NCI-H526 (cell line): ENCODE data around the gene KCNG2.

Experiments used
- DNase-seq, 2 experiments: peaks; one replicate each; lab custom pipeline; 2025; lab: John Stamatoyannopoulos, UW

The KCNG2 gene

GRCh38 chr18:79924814-79925731 is 127.3 kb downstream of the KCNG2 start:
- DNase-seq, result no peak

GRCh38 chr18:79926306-79926705 is 128.6 kb downstream of the KCNG2 start:
- no peak for DNase-seq

GRCh38 chr18:79926715-79927606 is 129.2 kb downstream of the KCNG2 start:
- no peak for DNase-seq

GRCh38 chr18:79927607-79928562 is 130.1 kb downstream of the KCNG2 start:
- no peak for DNase-seq

- DNase-seq, result no peak
Observed at GRCh38 chr18:79928563-79928960, 130.8 kb downstream of the KCNG2 start.

- no peak for DNase-seq
Observed at GRCh38 chr18:79930020-79930642, 132.4 kb downstream of the KCNG2 start.

- no peak for DNase-seq
Observed at GRCh38 chr18:79931475-79931874, 133.7 kb downstream of the KCNG2 start.

GRCh38 chr18:79932907-79933306 is 135.2 kb downstream of the KCNG2 start:
- no peak for DNase-seq

- peak; percentile 80 to 87 for DNase-seq
Observed at GRCh38 chr18:79933765-79934164, 136.0 kb downstream of the KCNG2 start.

- peak; percentile 67 to 74 for DNase-seq
Observed at GRCh38 chr18:79934311-79935097, 136.8 kb downstream of the KCNG2 start.

GRCh38 chr18:79935098-79935480 is 137.4 kb downstream of the KCNG2 start:
- no peak for DNase-seq

GRCh38 chr18:79935499-79935898 is 137.8 kb downstream of the KCNG2 start:
- no peak for DNase-seq

- DNase-seq, result no peak
Observed at GRCh38 chr18:79935925-79936324, 138.2 kb downstream of the KCNG2 start.

GRCh38 chr18:79936641-79937040 is 138.9 kb downstream of the KCNG2 start:
- no peak for DNase-seq

- DNase-seq, result no peak
Observed at GRCh38 chr18:79937103-79937860, 139.5 kb downstream of the KCNG2 start.

- no peak for DNase-seq
Observed at GRCh38 chr18:79938196-79938595, 140.5 kb downstream of the KCNG2 start.

GRCh38 chr18:79939096-79939495 is 141.4 kb downstream of the KCNG2 start:
- DNase-seq, result no peak

- DNase-seq, result no peak
Observed at GRCh38 chr18:79940126-79940813, 142.5 kb downstream of the KCNG2 start.
